NCI-H2081 (cell line): ENCODE data around the gene MRPL24.

Source experiments
- DNase-seq, 2 experiments: peaks; one replicate each; lab custom pipeline; 2025; lab: John Stamatoyannopoulos, UW

The MRPL24 gene

GRCh38 chr1:156709757-156710489 lies 31.0 kb downstream of the MRPL24 start:
- peak; percentile 67 to 69 for DNase-seq

GRCh38 chr1:156709031-156709430 lies 31.9 kb downstream of the MRPL24 start:
- no peak for DNase-seq

GRCh38 chr1:156708218-156708661 lies 32.6 kb downstream of the MRPL24 start:
- DNase-seq, result no peak

- DNase-seq, result no peak
Observed at GRCh38 chr1:156707417-156708217, 33.3 kb downstream of the MRPL24 start.

GRCh38 chr1:156706657-156707416 lies 34.1 kb downstream of the MRPL24 start:
- DNase-seq, result no peak

GRCh38 chr1:156705918-156706656 lies 34.8 kb downstream of the MRPL24 start:
- peak; percentile 33 to 54 for DNase-seq

- DNase-seq, result no peak
Observed at GRCh38 chr1:156705321-156705917, 35.5 kb downstream of the MRPL24 start, which contains the start of gene CRABP2. Gene CRABP2, minus strand, starts transcription at chr1:156705583. Its CDS starts 137 bp downstream, at chr1:156705446.

- no peak for DNase-seq
Observed at GRCh38 chr1:156704930-156705320, 36.0 kb downstream of the MRPL24 start.

- no peak for DNase-seq
Observed at GRCh38 chr1:156704166-156704711, 36.6 kb downstream of the MRPL24 start.

- DNase-seq, result peak in 1 of 2 experiments; percentile 23
Observed at GRCh38 chr1:156703741-156704140, 37.1 kb downstream of the MRPL24 start.

- no peak for DNase-seq
Observed at GRCh38 chr1:156703336-156703735, 37.6 kb downstream of the MRPL24 start.

- no peak for DNase-seq
Observed at GRCh38 chr1:156700736-156701531, 40.0 kb downstream of the MRPL24 start.

- DNase-seq, result no peak
Observed at GRCh38 chr1:156698995-156699394, 41.9 kb downstream of the MRPL24 start.

GRCh38 chr1:156697481-156697880 lies 43.4 kb downstream of the MRPL24 start:
- DNase-seq, result no peak

GRCh38 chr1:156696755-156697154 lies 44.1 kb downstream of the MRPL24 start:
- DNase-seq, result no peak

- DNase-seq, result no peak
Observed at GRCh38 chr1:156694690-156694962, 46.3 kb downstream of the MRPL24 start.

- no peak for DNase-seq
Observed at GRCh38 chr1:156693848-156694689, 46.8 kb downstream of the MRPL24 start.

GRCh38 chr1:156692925-156693847 lies 47.7 kb downstream of the MRPL24 start:
- no peak for DNase-seq
